Measurements from ENCODE around the gene MFAP1.
"Not testable (repeated sequence)": the region's sequence is repeated elsewhere in the genome, so short reads cannot be mapped to it uniquely, and the experiment has no call there.

Gene MFAP1

DNA sequence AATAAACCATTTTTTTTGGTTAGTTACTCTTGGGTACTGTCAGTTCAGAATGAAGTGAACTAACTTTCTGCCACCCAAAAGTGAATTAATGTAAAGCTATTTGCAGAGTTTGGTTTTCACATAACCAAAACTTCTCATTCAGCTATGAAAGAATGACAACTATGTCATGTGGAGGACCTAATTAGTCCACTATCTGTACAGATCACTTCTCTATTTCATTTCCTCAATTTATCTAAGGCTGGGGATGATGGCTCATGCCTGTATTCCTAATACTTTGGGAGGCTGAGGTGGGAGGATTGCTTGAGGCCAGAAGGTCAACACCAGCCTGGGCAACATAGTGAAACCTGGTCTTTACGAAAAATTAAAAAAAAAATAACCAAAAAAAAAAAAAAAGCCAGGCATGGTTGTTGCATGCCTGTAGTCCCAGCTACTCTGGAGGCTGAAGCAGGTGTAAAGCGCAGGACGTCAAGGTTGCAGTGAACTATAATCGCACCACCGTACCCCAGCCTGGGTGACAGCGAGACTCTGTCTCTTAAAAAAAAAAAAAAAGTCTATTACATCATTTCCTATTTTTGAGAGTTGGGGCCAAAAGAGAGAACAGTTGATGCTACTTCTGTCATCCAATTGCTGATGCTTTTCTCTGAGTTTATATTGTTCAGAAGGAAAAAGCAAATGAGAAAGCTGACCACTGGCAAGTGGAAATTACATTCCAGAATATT is 15.4 kb downstream of the MFAP1 start:
- Histone ChIP-seq H3K9ac (ENCODE audit: low read length) (no peak overlapping the region), H3K9me3 (ENCODE audit: low read length) (no peaks in the 10 kb centered on the region), H3K4me1 (ENCODE audit: insufficient read depth, low read length) (no peaks in the 10 kb centered on the region), H3K4me3 (ENCODE audit: low read depth in 1 of 2, low read length in 2 of 2) (no peak overlapping the region), H3K36me3 (ENCODE audit: insufficient read depth, low read length) (peaks cover 76% of the 10 kb centered on the region), H3K27ac (ENCODE audit: low read depth, low read length) (no peak overlapping the region), H3K27me3 (ENCODE audit: control insufficient read depth in 1 of 2, insufficient read depth in 2 of 2, low read length in 2 of 2) (no peaks in the 10 kb centered on the region)

DNA sequence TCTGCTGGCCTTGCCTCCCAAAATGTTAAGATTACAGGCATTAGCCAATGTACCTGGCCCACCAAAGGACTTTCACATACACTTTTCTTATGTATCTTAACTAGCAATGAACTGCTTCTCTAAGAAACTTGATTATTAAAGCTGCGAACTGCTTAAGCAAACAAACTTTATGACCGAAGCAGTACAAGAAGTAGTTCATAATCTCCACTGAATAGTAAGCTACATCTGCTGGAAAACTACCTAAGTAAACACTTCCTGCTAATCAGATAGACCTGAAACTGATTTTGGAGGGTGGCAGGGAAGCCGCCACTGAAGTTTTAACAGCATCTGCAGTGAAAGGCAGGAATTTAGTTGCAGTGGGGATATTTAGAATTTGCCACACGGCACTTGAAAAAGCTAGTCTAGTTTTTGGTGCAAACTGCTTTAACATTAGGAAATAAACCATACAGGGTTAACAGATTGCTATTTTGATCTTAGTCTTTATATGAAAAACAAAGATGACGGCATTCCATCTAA is 16.0 kb downstream of the MFAP1 start:
- no peaks in the 10 kb centered on the region for H3K27me3 ChIP-seq (ENCODE audit: control insufficient read depth in 1 of 2, insufficient read depth in 2 of 2, low read length in 2 of 2)
- H3K36me3 ChIP-seq (ENCODE audit: insufficient read depth, low read length): peaks cover 71% of the 10 kb centered on the region
- no peak overlapping the region for H3K27ac ChIP-seq (ENCODE audit: low read depth, low read length)

DNA sequence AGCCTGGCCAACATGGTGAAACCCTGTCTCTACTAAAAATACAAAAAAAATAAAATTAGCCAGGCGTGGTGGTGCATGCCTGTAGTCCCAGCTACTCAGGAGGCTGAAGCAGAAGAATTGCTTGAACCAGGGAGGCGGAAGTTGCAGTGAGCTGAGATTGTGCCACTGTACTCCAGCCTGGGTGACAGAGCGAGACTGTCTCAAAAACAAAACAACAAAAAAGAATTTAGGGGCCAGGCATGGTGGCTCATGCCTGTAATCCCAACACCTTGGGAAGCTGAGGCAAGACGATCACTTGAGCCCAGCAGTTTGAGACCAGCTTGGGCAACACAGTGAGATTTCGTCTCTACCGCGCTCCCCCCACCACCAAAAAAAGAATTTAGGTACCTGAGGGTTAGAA is 21.8 kb downstream of the MFAP1 start:
- not testable (repeated sequence) for H3K27me3 ChIP-seq (ENCODE audit: control insufficient read depth in 1 of 2, insufficient read depth in 2 of 2, low read length in 2 of 2); H3K4me3 ChIP-seq (ENCODE audit: low read depth in 1 of 2, low read length in 2 of 2); H3K9ac ChIP-seq (ENCODE audit: low read length); H3K9me3 ChIP-seq (ENCODE audit: low read length); H3K27ac ChIP-seq (ENCODE audit: low read depth, low read length)
- Histone ChIP-seq H3K4me1 (ENCODE audit: insufficient read depth, low read length) (peaks cover 15% of the 10 kb centered on the region), H3K36me3 (ENCODE audit: insufficient read depth, low read length) (peaks cover 48% of the 10 kb centered on the region)

More for the DNA sequence above, 16.0 kb downstream of the MFAP1 start:
- Histone ChIP-seq H3K9ac (ENCODE audit: low read length) (no peak overlapping the region), H3K4me3 (ENCODE audit: low read depth in 1 of 2, low read length in 2 of 2) (no peak overlapping the region), H3K9me3 (ENCODE audit: low read length) (no peaks in the 10 kb centered on the region), H3K4me1 (ENCODE audit: insufficient read depth, low read length) (no peaks in the 10 kb centered on the region)

DNA sequence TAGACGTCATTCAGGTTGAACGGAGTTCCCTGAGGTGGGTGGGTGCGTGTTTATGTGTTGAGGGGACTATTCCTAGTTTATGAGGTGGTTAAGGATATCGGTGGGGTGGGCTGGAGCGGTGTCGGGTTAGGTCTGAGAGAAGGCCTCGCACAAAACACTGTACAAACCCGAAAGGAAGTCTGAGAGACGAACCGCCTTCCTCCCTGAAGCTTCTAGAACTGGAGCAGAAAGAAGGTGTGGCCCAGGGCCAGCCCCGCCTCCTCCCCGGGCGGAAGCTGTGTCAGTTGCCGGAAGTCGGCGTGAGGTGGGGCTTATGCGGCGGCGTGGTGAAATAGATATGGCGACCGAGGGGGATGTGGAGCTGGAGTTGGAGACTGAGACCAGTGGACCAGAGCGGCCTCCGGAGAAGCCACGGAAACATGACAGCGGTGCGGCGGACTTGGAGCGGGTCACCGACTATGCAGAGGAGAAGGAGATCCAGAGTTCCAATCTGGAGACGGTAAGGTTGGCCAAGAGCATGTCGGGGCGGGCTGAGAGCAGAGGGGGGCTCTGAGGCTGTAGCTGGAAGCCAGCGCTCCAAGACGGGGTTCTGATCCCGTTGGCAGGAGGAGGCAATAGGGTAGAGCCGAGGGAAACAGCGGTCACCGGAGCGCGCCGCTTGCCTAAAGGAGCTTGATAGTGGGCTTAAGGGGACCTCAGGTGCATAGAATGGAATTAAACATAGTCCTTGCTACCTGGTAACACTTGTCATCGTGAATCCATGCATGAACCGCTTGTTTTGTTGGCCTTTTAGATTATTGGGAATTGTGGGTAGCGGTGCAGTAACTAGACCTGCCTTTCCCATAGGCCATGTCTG is 24.0 kb downstream of the MFAP1 start, which contains the start of gene HYPK:
HYPK (plus strand) TSS at position 314 of the 856 bp plus-strand sequence; CDS start at position 338, 24 bp downstream.
- peak within 1 kb of the TSS; percentile 52 for H3K27ac ChIP-seq (ENCODE audit: low read depth, low read length)
- peak within 1 kb of the TSS; percentile 69 to 89 for H3K4me3 ChIP-seq (ENCODE audit: low read depth in 1 of 2, low read length in 2 of 2)
- H3K36me3 ChIP-seq (ENCODE audit: insufficient read depth, low read length): peaks cover 53% of the 10 kb centered on the region
- peak within 1 kb of the TSS; percentile 87 for H3K9ac ChIP-seq (ENCODE audit: low read length)
- H3K4me1 ChIP-seq (ENCODE audit: insufficient read depth, low read length): peaks cover 21% of the 10 kb centered on the region
- no peaks in the 10 kb centered on the region for H3K9me3 ChIP-seq (ENCODE audit: low read length)
- H3K27me3 ChIP-seq (ENCODE audit: control insufficient read depth in 1 of 2, insufficient read depth in 2 of 2, low read length in 2 of 2): no peaks in the 10 kb centered on the region

DNA sequence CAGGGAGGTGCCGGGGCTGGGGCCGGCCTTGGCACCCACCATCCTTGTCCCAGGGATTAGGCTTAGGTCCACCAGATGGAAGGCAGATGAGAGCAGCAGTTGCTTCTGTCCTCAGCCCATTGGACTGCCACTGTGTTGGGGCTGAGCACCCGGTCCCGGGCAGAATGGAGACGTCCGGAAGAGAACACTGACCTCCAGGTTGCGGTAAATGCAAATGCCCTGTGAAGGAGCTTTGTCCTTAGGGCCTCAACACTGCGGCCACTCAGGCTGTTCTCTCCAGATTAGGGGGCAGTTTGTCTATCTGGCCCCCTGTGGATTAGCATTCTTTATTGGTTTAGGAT is 24.6 kb downstream of the MFAP1 start, which contains the start of gene SERINC4:
SERINC4 (minus strand) TSS at position 276 of the 341 bp plus-strand sequence; CDS start at position 42, 234 bp downstream.
- H3K9ac ChIP-seq (ENCODE audit: low read length): peak within 1 kb of the TSS; percentile 87
- no peaks in the 10 kb centered on the region for H3K27me3 ChIP-seq (ENCODE audit: control insufficient read depth in 1 of 2, insufficient read depth in 2 of 2, low read length in 2 of 2)
- peak within 1 kb of the TSS; percentile 52 for H3K27ac ChIP-seq (ENCODE audit: low read depth, low read length)
- no peaks in the 10 kb centered on the region for H3K9me3 ChIP-seq (ENCODE audit: low read length)
- peaks cover 27% of the 10 kb centered on the region for H3K4me1 ChIP-seq (ENCODE audit: insufficient read depth, low read length)
- H3K4me3 ChIP-seq (ENCODE audit: low read depth in 1 of 2, low read length in 2 of 2): peak within 1 kb of the TSS; percentile 69 to 89
- H3K36me3 ChIP-seq (ENCODE audit: insufficient read depth, low read length): peaks cover 53% of the 10 kb centered on the region

DNA sequence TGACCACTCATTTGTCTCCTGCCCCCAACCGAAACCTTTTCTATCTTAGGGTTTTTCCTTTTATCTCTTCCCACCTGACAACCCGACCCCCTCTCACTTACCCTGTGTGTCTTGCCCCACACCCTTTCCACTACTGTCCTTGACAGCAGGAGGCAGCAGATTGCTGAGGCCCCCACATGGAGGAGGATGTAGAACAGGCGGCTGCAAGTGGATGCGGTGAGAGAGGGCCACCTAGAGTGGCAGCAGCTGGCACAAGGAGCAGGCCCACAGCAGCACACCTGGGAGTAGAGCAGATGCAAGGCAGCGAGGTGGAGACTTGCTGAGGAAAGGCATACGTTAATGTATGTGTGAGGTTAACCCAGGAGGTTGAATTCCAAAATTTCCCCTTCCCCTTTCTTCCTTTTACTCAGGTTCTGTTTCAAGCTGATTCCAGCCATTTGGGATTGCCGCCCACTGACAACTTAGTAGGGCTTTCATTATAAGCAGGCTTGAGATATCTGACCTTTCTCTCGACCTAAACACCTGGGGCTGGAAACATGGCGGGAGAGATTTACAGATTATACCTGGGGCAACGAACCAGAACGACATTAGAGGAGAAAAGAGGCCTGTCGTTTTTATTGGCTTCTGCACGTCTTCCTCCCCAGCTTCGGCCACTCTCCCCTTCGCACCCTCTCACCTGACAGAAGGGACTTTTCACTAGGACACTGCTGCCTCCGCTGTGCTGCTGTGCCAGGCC is 25.1 kb downstream of the MFAP1 start:
- Histone ChIP-seq H3K9ac (ENCODE audit: low read length) (peak overlapping the region; percentile 31), H3K4me1 (ENCODE audit: insufficient read depth, low read length) (peaks cover 32% of the 10 kb centered on the region), H3K36me3 (ENCODE audit: insufficient read depth, low read length) (peaks cover 53% of the 10 kb centered on the region), H3K9me3 (ENCODE audit: low read length) (no peaks in the 10 kb centered on the region), H3K27ac (ENCODE audit: low read depth, low read length) (peak overlapping the region; percentile 52), H3K4me3 (ENCODE audit: low read depth in 1 of 2, low read length in 2 of 2) (peak overlapping the region in 1 of 2 donors; percentile 89), H3K27me3 (ENCODE audit: control insufficient read depth in 1 of 2, insufficient read depth in 2 of 2, low read length in 2 of 2) (no peaks in the 10 kb centered on the region)

DNA sequence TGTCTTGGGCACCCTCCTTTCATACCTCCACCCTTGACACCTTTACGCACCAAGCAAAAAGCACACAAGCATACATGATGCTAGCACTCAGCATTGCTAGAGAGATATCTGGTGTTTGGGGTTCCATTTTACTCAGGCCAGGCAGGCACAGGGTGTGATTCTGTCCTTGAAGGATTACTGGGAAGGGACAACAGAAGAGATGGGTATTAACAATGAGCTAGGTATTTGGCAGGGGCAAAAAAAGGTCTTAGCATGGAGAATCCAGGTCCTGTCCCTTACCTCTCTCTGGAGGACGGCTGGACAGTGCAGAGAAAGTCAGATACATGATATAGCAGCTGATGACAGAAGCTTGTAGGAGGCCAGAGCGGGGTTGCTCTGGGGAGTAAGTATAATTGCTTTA is 27.9 kb downstream of the MFAP1 start:
- Histone ChIP-seq H3K4me1 (ENCODE audit: insufficient read depth, low read length) (peaks cover 45% of the 10 kb centered on the region), H3K36me3 (ENCODE audit: insufficient read depth, low read length) (peaks cover 58% of the 10 kb centered on the region), H3K4me3 (ENCODE audit: low read depth in 1 of 2, low read length in 2 of 2) (no peak overlapping the region), H3K9ac (ENCODE audit: low read length) (no peak overlapping the region), H3K27me3 (ENCODE audit: control insufficient read depth in 1 of 2, insufficient read depth in 2 of 2, low read length in 2 of 2) (no peaks in the 10 kb centered on the region), H3K27ac (ENCODE audit: low read depth, low read length) (no peak overlapping the region), H3K9me3 (ENCODE audit: low read length) (no peaks in the 10 kb centered on the region)

DNA sequence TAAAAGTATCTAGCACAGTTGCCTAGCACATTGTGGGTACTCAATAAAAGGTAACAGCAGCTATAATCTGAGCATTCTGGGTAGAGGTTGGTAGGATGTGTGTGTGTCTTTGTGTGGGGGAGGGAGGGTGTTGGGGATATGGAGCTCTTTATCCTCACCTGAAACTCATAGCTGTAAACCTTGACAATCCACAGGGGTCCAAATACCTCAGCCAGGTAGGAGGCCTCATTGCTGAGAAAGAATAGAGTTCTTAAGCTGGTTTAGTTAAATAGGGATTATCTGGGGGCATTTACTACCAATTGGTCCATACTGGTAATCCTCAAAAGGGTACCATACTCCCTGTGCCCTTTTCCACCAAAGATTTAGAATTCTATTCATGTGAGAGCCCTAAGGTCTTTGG is 28.5 kb downstream of the MFAP1 start:
- Histone ChIP-seq H3K4me3 (ENCODE audit: low read depth in 1 of 2, low read length in 2 of 2) (no peak overlapping the region), H3K36me3 (ENCODE audit: insufficient read depth, low read length) (peaks cover 55% of the 10 kb centered on the region), H3K9ac (ENCODE audit: low read length) (no peak overlapping the region), H3K4me1 (ENCODE audit: insufficient read depth, low read length) (peaks cover 40% of the 10 kb centered on the region), H3K27ac (ENCODE audit: low read depth, low read length) (no peak overlapping the region), H3K9me3 (ENCODE audit: low read length) (no peaks in the 10 kb centered on the region), H3K27me3 (ENCODE audit: control insufficient read depth in 1 of 2, insufficient read depth in 2 of 2, low read length in 2 of 2) (no peaks in the 10 kb centered on the region)

DNA sequence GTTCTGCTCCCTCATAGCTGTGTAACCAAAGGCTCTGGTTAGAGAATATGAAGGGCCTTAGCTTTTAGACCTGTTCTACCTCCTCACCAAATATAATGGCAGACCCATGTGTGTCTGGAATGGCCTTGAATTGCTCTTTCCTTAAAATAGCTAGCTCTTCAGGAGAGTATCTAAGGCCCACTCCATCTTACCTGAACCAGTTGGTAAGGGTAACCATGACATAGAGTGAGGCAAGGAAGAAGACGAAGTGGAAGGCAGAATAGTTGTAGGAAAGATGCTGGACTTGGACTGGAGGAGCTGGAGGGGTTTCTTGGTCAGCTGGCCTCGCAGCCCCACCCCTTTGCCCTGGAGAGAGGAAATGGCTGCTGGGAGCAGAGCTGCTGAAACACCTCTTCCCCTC is 29.3 kb downstream of the MFAP1 start:
- H3K27me3 ChIP-seq (ENCODE audit: control insufficient read depth in 1 of 2, insufficient read depth in 2 of 2, low read length in 2 of 2): no peaks in the 10 kb centered on the region

DNA sequence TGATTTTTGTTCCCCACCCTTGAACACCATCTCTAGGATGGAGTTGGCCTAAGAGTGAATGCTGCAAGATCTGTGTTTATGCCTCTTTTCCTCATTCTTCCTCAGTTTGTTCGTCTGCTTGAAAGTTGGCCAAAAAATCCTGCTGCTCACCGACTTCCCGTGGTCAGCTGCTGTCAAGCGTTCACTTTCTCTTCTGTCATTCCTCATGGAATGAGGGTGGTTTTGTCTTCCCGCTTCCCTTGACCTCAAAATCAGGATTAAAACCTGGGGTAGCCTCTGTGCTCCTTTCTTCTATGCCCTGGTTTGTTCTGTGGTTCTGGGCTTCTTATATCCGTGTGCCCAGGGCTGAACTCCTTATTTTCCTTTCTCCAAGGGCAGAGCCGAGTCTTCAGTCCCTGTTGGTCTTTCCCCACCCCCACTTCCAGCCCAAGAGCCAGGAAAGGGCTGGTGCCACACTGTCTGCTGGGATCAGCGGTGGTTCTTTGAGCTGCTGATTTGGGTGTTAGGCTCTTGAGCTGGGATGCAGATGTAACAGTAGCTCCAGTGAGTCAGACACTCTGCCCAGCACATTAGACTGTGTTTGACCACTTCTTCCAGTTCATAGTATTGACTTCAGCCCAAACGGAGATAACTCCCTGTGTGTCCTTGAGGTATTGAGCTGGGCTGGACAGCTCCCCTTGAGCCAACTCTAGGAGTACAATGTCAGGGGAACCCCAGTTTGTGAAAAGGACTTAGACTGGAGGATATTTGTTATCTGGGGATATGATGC is 30.0 kb downstream of the MFAP1 start:
- Histone ChIP-seq H3K9me3 (ENCODE audit: low read length) (no peaks in the 10 kb centered on the region), H3K27ac (ENCODE audit: low read depth, low read length) (no peak overlapping the region), H3K9ac (ENCODE audit: low read length) (no peak overlapping the region), H3K4me1 (ENCODE audit: insufficient read depth, low read length) (peaks cover 31% of the 10 kb centered on the region), H3K27me3 (ENCODE audit: control insufficient read depth in 1 of 2, insufficient read depth in 2 of 2, low read length in 2 of 2) (no peaks in the 10 kb centered on the region), H3K4me3 (ENCODE audit: low read depth in 1 of 2, low read length in 2 of 2) (peak overlapping the region in 1 of 2 donors; percentile 3), H3K36me3 (ENCODE audit: insufficient read depth, low read length) (peaks cover 52% of the 10 kb centered on the region)

More for the DNA sequence above, 29.3 kb downstream of the MFAP1 start:
- Histone ChIP-seq H3K4me1 (ENCODE audit: insufficient read depth, low read length) (peaks cover 39% of the 10 kb centered on the region), H3K4me3 (ENCODE audit: low read depth in 1 of 2, low read length in 2 of 2) (no peak overlapping the region), H3K36me3 (ENCODE audit: insufficient read depth, low read length) (peaks cover 55% of the 10 kb centered on the region), H3K9me3 (ENCODE audit: low read length) (no peaks in the 10 kb centered on the region), H3K9ac (ENCODE audit: low read length) (no peak overlapping the region), H3K27ac (ENCODE audit: low read depth, low read length) (no peak overlapping the region)

Data from muscle layer of colon (tissue), 2 donors.